Mesenchymal stem cell (in vitro differentiated cells and primary cell): Measurements from ENCODE around the gene HSPA1B.

ENCODE experiments used
- DNase-seq: peaks from one replicate; pipeline ENCODE4 v3.0.0-alpha.2; 2013
- H2AFZ ChIP-seq: one replicate; pipeline ENCODE4 v1.6.1; 2013; ENCODE audit warnings: low read depth, mild to moderate bottlenecking, control low read depth, inconsistent platforms, low read length, moderate library complexity
- H2AK5ac ChIP-seq: 2 replicates; pipeline ENCODE4 v1.6.1; 2013; ENCODE audit warnings: low read length, moderate library complexity, mild to moderate bottlenecking, inconsistent platforms; ENCODE audit not compliant: severe bottlenecking
- H2BK120ac ChIP-seq: one replicate; pipeline ENCODE4 v1.6.1; 2013; ENCODE audit warnings: low read depth, mild to moderate bottlenecking, inconsistent platforms, low read length, moderate library complexity
- H2BK12ac ChIP-seq, 2 experiments: one replicate each; pipeline ENCODE4 v1.6.1; 2013; ENCODE audit warnings: inconsistent platforms in 2 of 2, low read length in 2 of 2, mild to moderate bottlenecking in 2 of 2, moderate library complexity in 2 of 2, control low read depth in 1 of 2
- H2BK15ac ChIP-seq: one replicate; pipeline ENCODE4 v1.6.1; 2013; ENCODE audit warnings: mild to moderate bottlenecking, low read depth, inconsistent platforms; ENCODE audit not compliant: poor library complexity, severe bottlenecking
- H2BK5ac ChIP-seq: 2 replicates; pipeline ENCODE4 v1.6.1; 2013; ENCODE audit warnings: low read depth, mild to moderate bottlenecking, low read length, control low read depth, inconsistent platforms; ENCODE audit not compliant: poor library complexity, severe bottlenecking
- H3K14ac ChIP-seq, 2 experiments: one replicate each; pipeline ENCODE4 v1.6.1; 2013; ENCODE audit warnings: inconsistent platforms in 2 of 2, low read length in 2 of 2, control low read depth in 1 of 2, mild to moderate bottlenecking in 1 of 2, moderate library complexity in 1 of 2
- H3K18ac ChIP-seq, 2 experiments: one replicate each; pipeline ENCODE4 v1.6.1; 2013; ENCODE audit warnings: inconsistent platforms in 2 of 2, low read length in 2 of 2, control low read depth in 1 of 2, low read depth in 1 of 2, mild to moderate bottlenecking in 1 of 2
- H3K23ac ChIP-seq, 2 experiments: one replicate each; pipeline ENCODE4 v1.6.1; 2013; ENCODE audit warnings: inconsistent platforms in 2 of 2, low read length in 2 of 2, mild to moderate bottlenecking in 2 of 2, moderate library complexity in 2 of 2, control low read depth in 1 of 2
- H3K27ac ChIP-seq: 2 replicates; pipeline ENCODE4 v1.5.1; 2013; ENCODE audit warnings: mild to moderate bottlenecking, moderate library complexity, low read length, control low read depth, inconsistent platforms; ENCODE audit not compliant: poor library complexity, severe bottlenecking
- H3K27me3 ChIP-seq, 2 experiments: 2 replicates each; pipeline versions ENCODE4 v1.6.1 to v1.7.0; 2013; ENCODE audit warnings: low read length in 2 of 2, mild to moderate bottlenecking in 2 of 2, moderate library complexity in 2 of 2, control low read depth in 1 of 2, inconsistent platforms in 1 of 2; ENCODE audit not compliant: control insufficient read depth in 1 of 2, insufficient read depth in 1 of 2
- H3K36me3 ChIP-seq, 2 experiments: 2 replicates each; pipeline versions ENCODE4 v1.6.1 to v1.7.0; 2013; ENCODE audit warnings: low read length in 2 of 2, control low read depth in 1 of 2, inconsistent platforms in 1 of 2, low read depth in 1 of 2, mild to moderate bottlenecking in 1 of 2; ENCODE audit not compliant: insufficient read depth in 2 of 2, control insufficient read depth in 1 of 2
- H3K4ac ChIP-seq, 2 experiments: one replicate each; pipeline ENCODE4 v1.6.1; 2013; ENCODE audit warnings: inconsistent platforms in 2 of 2, low read length in 2 of 2, mild to moderate bottlenecking in 2 of 2, moderate library complexity in 2 of 2, control low read depth in 1 of 2, low read depth in 1 of 2
- H3K4me1 ChIP-seq: 2 replicates; pipeline ENCODE4 v1.6.1; 2013; ENCODE audit warnings: low read depth, low read length, control low read depth; ENCODE audit not compliant: control insufficient read depth, insufficient read depth
- H3K4me2 ChIP-seq: 2 replicates; pipeline ENCODE4 v1.6.1; 2013; ENCODE audit warnings: low read length, mild to moderate bottlenecking, inconsistent platforms; ENCODE audit not compliant: poor library complexity, severe bottlenecking
- H3K4me3 ChIP-seq, 2 experiments: 2 replicates each; pipeline versions ENCODE4 v1.5.1 to v1.7.0; 2013; ENCODE audit warnings: low read length in 2 of 2, mild to moderate bottlenecking in 2 of 2, control low read depth in 1 of 2, low read depth in 1 of 2; ENCODE audit not compliant: insufficient read depth in 1 of 2
- H3K79me1 ChIP-seq: replicated peaks from 2 replicates; pipeline ENCODE4 v1.6.1; 2013; ENCODE audit warnings: mild to moderate bottlenecking, control low read depth, low read length, inconsistent platforms; ENCODE audit not compliant: poor library complexity, severe bottlenecking
- H3K9ac ChIP-seq: 2 replicates; pipeline ENCODE4 v1.7.0; 2013; ENCODE audit warnings: mild to moderate bottlenecking, low read length, moderate library complexity
- H3K9me3 ChIP-seq: 2 replicates; pipeline ENCODE4 v1.7.0; 2013; ENCODE audit warnings: mild to moderate bottlenecking, low read length; ENCODE audit not compliant: control insufficient read depth
- H4K8ac ChIP-seq: one replicate; pipeline ENCODE4 v1.6.1; 2013; ENCODE audit warnings: inconsistent platforms, mild to moderate bottlenecking, low read length, moderate library complexity
- H4K91ac ChIP-seq: one replicate; pipeline ENCODE4 v1.6.1; 2013; ENCODE audit warnings: mild to moderate bottlenecking, low read length, inconsistent platforms
- WGBS: methylation state at CpG from one replicate; pipeline ENCODE4 v1.1.7; 2013; ENCODE audit warnings: mixed read lengths; 5-methylcytosine and 5-hydroxymethylcytosine counted together

The HSPA1B gene

DNA sequence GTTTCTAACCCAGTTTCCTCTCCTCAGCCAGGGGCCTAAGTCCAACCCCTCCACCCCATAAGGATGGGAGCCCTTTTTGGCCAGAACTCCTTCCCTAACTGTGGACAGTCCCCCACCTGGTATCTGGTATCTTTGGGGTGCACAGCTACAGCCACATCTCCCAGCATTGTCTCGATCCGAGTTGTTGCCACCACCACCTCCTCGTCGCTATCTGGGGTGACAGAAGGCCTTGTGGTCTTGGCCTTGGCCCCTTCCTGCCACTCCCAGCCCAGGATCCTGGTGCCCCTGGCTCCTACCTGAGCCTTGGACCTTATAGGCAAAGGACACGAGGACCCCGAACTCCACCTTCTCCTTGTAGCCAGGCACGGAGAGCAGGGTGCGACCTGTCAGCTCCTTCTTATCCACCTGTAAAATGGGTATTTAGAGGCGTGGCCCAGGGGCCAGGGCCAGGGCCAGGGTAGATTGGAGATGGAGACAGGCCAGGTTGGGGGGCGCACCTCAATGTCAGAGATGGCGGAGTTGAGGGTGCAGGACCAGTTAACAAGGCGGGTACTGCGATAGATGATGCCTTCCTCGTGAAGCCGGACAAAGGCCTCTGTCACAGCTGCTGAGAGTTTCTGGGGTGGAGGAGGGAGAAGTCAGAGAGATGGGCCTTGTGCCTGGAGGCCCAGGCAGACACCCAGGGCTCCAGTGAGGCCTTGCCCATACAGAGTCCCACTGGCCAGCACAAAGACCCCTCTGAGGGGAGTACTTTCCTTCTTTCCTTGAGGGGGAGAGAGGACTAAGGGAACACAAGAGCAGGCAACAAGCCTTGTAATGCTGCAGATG lies 43.2 kb upstream of the HSPA1B start:
- H4K8ac ChIP-seq: no peak overlapping the region
- no peak overlapping the region for H3K4me2 ChIP-seq
- no peak overlapping the region for H2BK12ac ChIP-seq
- no peak overlapping the region for H3K18ac ChIP-seq
- H3K79me1 ChIP-seq: peaks cover 18% of the 10 kb centered on the region
- H3K4me1 ChIP-seq: no peaks in the 10 kb centered on the region
- H2BK120ac ChIP-seq: no peak overlapping the region
- no peak overlapping the region for H3K4me3 ChIP-seq
- no peak overlapping the region for H2AK5ac ChIP-seq
- no peak overlapping the region for H4K91ac ChIP-seq
- no peak overlapping the region for H3K9ac ChIP-seq
- no peaks in the 10 kb centered on the region for H3K27me3 ChIP-seq
- no peak overlapping the region for H3K14ac ChIP-seq
- H2BK15ac ChIP-seq: no peak overlapping the region
- H3K27ac ChIP-seq: no peak overlapping the region
- H3K23ac ChIP-seq: no peak overlapping the region
- no peak overlapping the region for H2BK5ac ChIP-seq
- H3K36me3 ChIP-seq: peaks cover 74 to 82% of the 10 kb centered on the region in 2 experiments
- WGBS: 98% methylated on average over 15 of the region's 15 CpGs
- H2AFZ ChIP-seq: no peak overlapping the region
- no peak for DNase-seq
- no peaks in the 10 kb centered on the region for H3K9me3 ChIP-seq
- H3K4ac ChIP-seq: no peak overlapping the region

DNA sequence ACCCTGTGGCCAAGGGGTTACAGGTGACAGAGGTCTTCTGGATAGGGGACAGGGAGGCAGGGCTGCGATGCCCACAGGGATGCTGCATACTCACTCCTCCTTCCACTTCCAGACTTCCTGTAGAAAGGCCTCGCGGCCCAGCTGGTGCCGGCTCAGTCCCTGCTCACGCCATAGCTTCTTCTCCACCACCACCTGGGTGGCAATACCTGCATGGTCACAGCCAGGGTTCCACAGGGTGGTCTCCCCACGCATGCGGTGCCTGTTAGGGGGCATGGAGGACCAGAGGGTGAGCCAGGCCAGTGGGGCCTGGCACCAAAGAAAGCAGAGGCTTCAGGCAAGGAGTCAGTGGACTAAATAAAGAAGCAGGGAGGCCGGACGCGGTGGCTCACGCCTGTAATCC lies 42.1 kb upstream of the HSPA1B start:
- H2BK12ac ChIP-seq: no peak overlapping the region
- no peak for DNase-seq
- no peak overlapping the region for H3K4me3 ChIP-seq
- H4K8ac ChIP-seq: no peak overlapping the region
- H3K4me1 ChIP-seq: no peaks in the 10 kb centered on the region
- no peak overlapping the region for H3K14ac ChIP-seq
- H3K4ac ChIP-seq: no peak overlapping the region
- H2AK5ac ChIP-seq: no peak overlapping the region
- no peak overlapping the region for H3K23ac ChIP-seq
- 97% methylated on average over 11 of the region's 11 CpGs for WGBS
- H2BK15ac ChIP-seq: no peak overlapping the region
- H2BK5ac ChIP-seq: no peak overlapping the region
- no peak overlapping the region for H3K27ac ChIP-seq
- H3K36me3 ChIP-seq: peaks cover 72 to 74% of the 10 kb centered on the region in 2 experiments
- no peak overlapping the region for H2AFZ ChIP-seq
- peaks cover 19% of the 10 kb centered on the region for H3K79me1 ChIP-seq
- no peak overlapping the region for H4K91ac ChIP-seq
- no peak overlapping the region for H3K4me2 ChIP-seq
- no peaks in the 10 kb centered on the region for H3K27me3 ChIP-seq
- H3K9ac ChIP-seq: no peak overlapping the region
- no peaks in the 10 kb centered on the region for H3K9me3 ChIP-seq
- no peak overlapping the region for H2BK120ac ChIP-seq
- H3K18ac ChIP-seq: no peak overlapping the region

DNA sequence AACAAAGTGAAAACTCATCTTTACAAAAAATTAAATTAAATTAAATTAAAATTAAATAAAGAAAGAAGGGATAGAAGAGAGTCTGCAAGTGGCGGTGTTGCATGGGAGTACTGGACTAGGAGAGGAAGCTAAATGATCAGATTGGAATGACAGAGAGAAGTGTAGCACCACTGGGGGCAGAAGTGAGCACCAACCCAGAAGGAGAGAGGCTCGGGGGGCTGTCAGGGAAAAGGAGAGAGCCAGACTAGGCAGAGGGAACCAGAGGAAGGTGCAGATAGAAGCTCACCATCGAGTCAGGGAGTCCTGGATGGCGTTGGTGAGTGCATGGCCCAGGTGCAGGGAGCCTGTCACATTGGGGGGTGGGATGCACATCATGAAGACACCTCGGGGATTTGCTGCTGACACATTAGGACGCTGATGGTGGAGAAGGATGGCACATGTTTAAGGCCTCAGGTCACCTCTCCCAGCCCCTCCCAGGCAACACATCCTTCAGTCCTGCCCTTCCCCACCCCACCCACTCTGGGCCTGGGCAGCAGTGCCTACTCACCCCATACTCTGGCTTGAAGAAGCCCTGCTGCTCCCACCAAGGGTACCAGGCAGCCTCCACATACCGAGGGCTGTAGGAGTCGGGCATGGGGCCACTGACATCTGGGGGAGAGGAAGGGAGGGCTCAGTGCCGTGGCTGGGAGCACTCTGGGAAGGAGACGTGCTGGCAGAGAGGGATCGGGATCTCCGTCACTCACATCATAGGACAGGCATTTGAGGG lies 36.0 kb upstream of the HSPA1B start:
- Histone ChIP-seq H3K36me3 (peaks cover 37% of the 10 kb centered on the region in 2 experiments), H3K18ac (no peak overlapping the region), H2AFZ (no peak overlapping the region), H3K4ac (no peak overlapping the region), H4K91ac (no peak overlapping the region), H2BK5ac (no peak overlapping the region), H3K79me1 (peaks cover 12% of the 10 kb centered on the region), H3K9me3 (no peaks in the 10 kb centered on the region), H3K23ac (no peak overlapping the region), H3K27me3 (no peaks in the 10 kb centered on the region), H3K9ac (no peak overlapping the region), H2BK15ac (no peak overlapping the region), H2AK5ac (no peak overlapping the region), H2BK12ac (no peak overlapping the region), H3K27ac (no peak overlapping the region), H3K4me1 (peaks cover 15% of the 10 kb centered on the region), H4K8ac (peak overlapping the region; percentile 12), H3K14ac (no peak overlapping the region), H3K4me3 (no peak overlapping the region), H3K4me2 (no peak overlapping the region), H2BK120ac (no peak overlapping the region)
- 69% methylated on average over 12 of the region's 12 CpGs for WGBS
- DNase-seq: peak; percentile 72

DNA sequence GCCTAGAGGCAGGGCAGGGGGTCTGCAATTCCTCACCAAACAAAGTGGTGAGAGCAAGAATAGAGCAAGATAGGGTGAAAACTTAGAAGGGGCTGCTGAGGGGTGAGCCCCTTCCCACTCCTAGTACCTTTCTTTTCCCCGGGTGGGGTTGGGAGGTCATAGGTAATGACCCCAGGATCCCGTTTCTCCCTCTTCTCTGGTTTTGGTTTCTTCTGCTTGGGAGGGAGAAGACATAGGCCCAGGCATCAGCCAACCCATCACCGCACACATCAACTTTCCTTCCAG lies 35.5 kb upstream of the HSPA1B start:
- no peak overlapping the region for H2BK12ac ChIP-seq

More for the DNA sequence above, 35.5 kb upstream of the HSPA1B start:
- no peak overlapping the region for H4K8ac ChIP-seq
- H4K91ac ChIP-seq: no peak overlapping the region
- peaks cover 15% of the 10 kb centered on the region for H3K4me1 ChIP-seq
- no peak overlapping the region for H2AFZ ChIP-seq
- H2BK5ac ChIP-seq: no peak overlapping the region
- H3K18ac ChIP-seq: no peak overlapping the region
- H3K4me3 ChIP-seq: no peak overlapping the region
- 100% methylated on average over 1 of the region's 3 CpGs for WGBS
- H2BK15ac ChIP-seq: no peak overlapping the region
- no peak overlapping the region for H3K4me2 ChIP-seq
- H3K23ac ChIP-seq: no peak overlapping the region
- no peaks in the 10 kb centered on the region for H3K9me3 ChIP-seq
- no peak overlapping the region for H2BK120ac ChIP-seq
- H3K14ac ChIP-seq: no peak overlapping the region
- H3K27ac ChIP-seq: no peak overlapping the region
- no peak overlapping the region for H2AK5ac ChIP-seq
- no peaks in the 10 kb centered on the region for H3K27me3 ChIP-seq
- H3K79me1 ChIP-seq: peaks cover 12% of the 10 kb centered on the region
- H3K4ac ChIP-seq: no peak overlapping the region
- H3K9ac ChIP-seq: no peak overlapping the region
- peaks cover 37 to 38% of the 10 kb centered on the region in 2 experiments for H3K36me3 ChIP-seq
- DNase-seq: no peak
